HUES64 (cell line): ENCODE results near the gene FHL3.

Experiments
- H3K27ac ChIP-seq: 2 replicates; pipeline ENCODE4 v1.7.0; 2013; ENCODE audit warnings: low read depth, low read length, inconsistent platforms
- H3K27me3 ChIP-seq: 2 replicates; pipeline ENCODE4 v1.6.1; 2013; ENCODE audit warnings: mild to moderate bottlenecking, low read length; ENCODE audit not compliant: insufficient read depth
- H3K36me3 ChIP-seq: 2 replicates; pipeline ENCODE4 v1.6.1; 2013; ENCODE audit warnings: mild to moderate bottlenecking, low read length; ENCODE audit not compliant: insufficient read depth
- H3K4me1 ChIP-seq: 2 replicates; pipeline ENCODE4 v1.6.1; 2013; ENCODE audit warnings: mild to moderate bottlenecking, low read length, moderate library complexity; ENCODE audit not compliant: insufficient read depth
- H3K4me3 ChIP-seq: 2 replicates; pipeline ENCODE4 v1.5.1; 2013; ENCODE audit warnings: mild to moderate bottlenecking, low read length, moderate library complexity
- H3K9ac ChIP-seq: 2 replicates; pipeline ENCODE4 v1.6.1; 2013; ENCODE audit warnings: mild to moderate bottlenecking, low read depth, low read length
- H3K9me3 ChIP-seq: 2 replicates; pipeline ENCODE4 v1.6.1; 2013; ENCODE audit warnings: low read depth, low read length; ENCODE audit not compliant: insufficient read depth
- WGBS: fragments of 150-250, 120-280 bp; methylation state at CpG from one replicate; pipeline ENCODE4 v1.1.7; 2013; ENCODE audit warnings: missing lambda C conversion rate; 5-methylcytosine and 5-hydroxymethylcytosine counted together

The FHL3 gene

GRCh38 chr1:38022810-38023209, 17.5 kb upstream of the FHL3 start:
- WGBS = 93% methylated on average over 3 of the region's 3 CpGs
- Histone ChIP-seq H3K4me3 (no peak overlapping the region), H3K27me3 (no peaks in the 10 kb centered on the region), H3K27ac (no peak overlapping the region), H3K9ac (no peak overlapping the region), H3K4me1 (peaks cover 5% of the 10 kb centered on the region; the same call in 1 of the 2 replicates), H3K36me3 (peaks cover 85% of the 10 kb centered on the region), H3K9me3 (no peaks in the 10 kb centered on the region)

- 94% methylated on average over 5 of the region's 5 CpGs for WGBS
- H3K27me3 ChIP-seq = no peaks in the 10 kb centered on the region
- H3K36me3 ChIP-seq = peaks cover 90% of the 10 kb centered on the region
Observed at GRCh38 chr1:38021969-38022368, 16.7 kb upstream of the FHL3 start.

DNA sequence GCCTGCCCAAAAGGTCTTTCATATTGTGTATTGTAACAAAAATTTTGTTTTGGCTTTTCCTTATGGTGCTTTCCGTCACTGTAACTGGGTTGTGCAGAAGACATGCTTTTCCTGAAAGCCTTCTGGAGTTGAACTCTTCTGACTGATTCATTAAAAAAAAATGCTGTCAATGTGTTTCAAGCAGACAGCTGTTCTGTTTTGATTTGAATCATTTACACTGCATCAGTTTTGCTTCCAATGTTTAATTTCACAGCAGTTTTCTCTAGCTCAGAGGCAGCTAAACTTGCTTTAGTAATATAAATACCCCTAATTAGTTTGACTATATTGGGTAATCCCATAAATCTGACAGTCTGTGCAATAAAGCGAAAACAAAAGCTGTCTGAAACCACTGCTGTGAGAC, 15.1 kb upstream of the FHL3 start:
- H3K4me3 ChIP-seq = no peak overlapping the region
- no peak overlapping the region for H3K27ac ChIP-seq
- no peaks in the 10 kb centered on the region for H3K27me3 ChIP-seq
- no peaks in the 10 kb centered on the region for H3K9me3 ChIP-seq
- no peaks in the 10 kb centered on the region for H3K4me1 ChIP-seq
- peaks cover 96% of the 10 kb centered on the region for H3K36me3 ChIP-seq
- 90% methylated on average over 2 of the region's 2 CpGs for WGBS
- no peak overlapping the region for H3K9ac ChIP-seq

More at GRCh38 chr1:38021969-38022368, 16.7 kb upstream of the FHL3 start:
- no peak overlapping the region for H3K9ac ChIP-seq
- H3K9me3 ChIP-seq = no peaks in the 10 kb centered on the region
- no peak overlapping the region for H3K4me3 ChIP-seq
- no peaks in the 10 kb centered on the region for H3K4me1 ChIP-seq
- H3K27ac ChIP-seq = no peak overlapping the region

DNA sequence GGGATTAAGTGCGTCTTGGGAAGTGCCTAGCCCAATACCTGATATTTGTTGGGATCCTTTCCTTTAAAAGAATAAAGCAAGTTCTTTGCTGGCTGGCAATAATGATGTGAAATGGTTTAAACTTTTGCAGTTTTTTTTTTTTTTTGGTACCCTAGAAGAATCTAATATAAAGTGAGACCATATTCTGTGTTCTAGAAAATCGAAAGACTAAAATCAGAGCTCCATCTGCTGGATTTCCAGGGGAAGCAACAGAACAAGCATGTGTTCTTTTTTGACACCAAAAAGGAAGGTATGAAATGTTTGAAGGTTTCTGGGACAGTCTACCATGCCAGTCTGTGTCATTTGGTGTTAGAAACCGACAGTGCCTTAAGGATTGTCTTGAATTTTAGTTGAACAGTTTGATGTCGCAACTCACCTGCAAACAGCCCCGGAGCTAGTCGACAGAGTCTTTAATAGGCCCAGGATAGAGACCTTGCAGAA, 13.6 kb upstream of the FHL3 start:
- no peak overlapping the region for H3K9ac ChIP-seq
- no peaks in the 10 kb centered on the region for H3K27me3 ChIP-seq
- H3K36me3 ChIP-seq = peaks cover 92% of the 10 kb centered on the region
- H3K27ac ChIP-seq = no peak overlapping the region
- WGBS = 91% methylated on average over 6 of the region's 6 CpGs
- no peaks in the 10 kb centered on the region for H3K9me3 ChIP-seq
- no peak overlapping the region for H3K4me3 ChIP-seq
- H3K4me1 ChIP-seq = no peaks in the 10 kb centered on the region

DNA sequence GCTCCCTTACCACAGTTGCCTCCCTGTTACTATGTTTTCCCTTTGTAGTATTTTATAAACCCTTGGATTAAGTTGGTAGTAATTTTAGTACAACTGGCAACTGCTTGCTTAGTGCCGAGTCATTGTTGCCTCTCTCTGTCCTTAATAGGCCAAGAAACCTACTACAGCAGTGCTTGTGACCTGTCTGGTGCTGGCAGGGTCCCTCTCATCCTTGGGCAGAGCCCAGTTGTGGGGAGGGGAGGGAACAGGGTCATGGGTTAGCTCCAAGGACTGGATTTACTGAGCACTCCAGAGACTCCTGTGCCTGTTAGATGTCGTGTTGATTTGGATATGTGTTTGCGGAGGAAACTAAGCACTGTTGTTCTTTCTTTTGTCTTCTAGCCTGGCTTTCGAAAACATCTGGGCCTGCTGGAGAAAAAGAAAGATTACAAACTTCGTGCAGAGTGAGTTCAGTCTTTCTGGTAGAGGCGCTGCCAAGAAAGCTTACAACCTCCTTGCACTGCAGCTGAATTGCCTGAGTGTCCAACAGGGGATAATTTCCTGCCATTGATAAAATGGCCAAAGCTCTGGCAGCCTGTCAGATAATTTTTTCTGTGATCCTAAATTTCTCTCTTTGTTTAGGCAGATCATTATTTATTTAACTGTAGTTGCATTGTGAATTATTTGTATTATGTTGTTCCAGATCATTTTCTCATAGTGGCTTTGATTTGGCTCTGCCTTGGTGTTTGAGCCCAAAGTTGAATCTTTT, 10.8 kb upstream of the FHL3 start:
- H3K27me3 ChIP-seq = no peaks in the 10 kb centered on the region
- no peak overlapping the region for H3K4me3 ChIP-seq
- H3K9ac ChIP-seq = 0 out of 2 replicates have a peak overlapping the region, but pooled peaks have one; percentile 22
- peak overlapping the region; percentile 54; the same call in 1 of the 2 replicates for H3K27ac ChIP-seq
- WGBS = 92% methylated on average over 6 of the region's 6 CpGs
- H3K9me3 ChIP-seq = no peaks in the 10 kb centered on the region
- H3K4me1 ChIP-seq = no peaks in the 10 kb centered on the region
- peaks cover 65% of the 10 kb centered on the region for H3K36me3 ChIP-seq

GRCh38 chr1:38014724-38015424, 9.6 kb upstream of the FHL3 start:
- H3K4me3 ChIP-seq = no peak overlapping the region
- H3K9me3 ChIP-seq = no peaks in the 10 kb centered on the region
- no peak overlapping the region for H3K27ac ChIP-seq
- no peaks in the 10 kb centered on the region for H3K4me1 ChIP-seq
- H3K9ac ChIP-seq = no peak overlapping the region
- 96% methylated on average over 10 of the region's 11 CpGs for WGBS
- H3K36me3 ChIP-seq = peaks cover 54% of the 10 kb centered on the region
- H3K27me3 ChIP-seq = no peaks in the 10 kb centered on the region

- Histone ChIP-seq H3K9me3 (no peaks in the 10 kb centered on the region), H3K4me1 (peaks cover 2% of the 10 kb centered on the region; the same call in 1 of the 2 replicates), H3K9ac (no peak overlapping the region), H3K4me3 (no peak overlapping the region), H3K27ac (no peak overlapping the region), H3K36me3 (peaks cover 47% of the 10 kb centered on the region), H3K27me3 (no peaks in the 10 kb centered on the region)
- WGBS = 88% methylated on average over 4 of the region's 4 CpGs
Observed at GRCh38 chr1:38014171-38014570, 8.9 kb upstream of the FHL3 start.

DNA sequence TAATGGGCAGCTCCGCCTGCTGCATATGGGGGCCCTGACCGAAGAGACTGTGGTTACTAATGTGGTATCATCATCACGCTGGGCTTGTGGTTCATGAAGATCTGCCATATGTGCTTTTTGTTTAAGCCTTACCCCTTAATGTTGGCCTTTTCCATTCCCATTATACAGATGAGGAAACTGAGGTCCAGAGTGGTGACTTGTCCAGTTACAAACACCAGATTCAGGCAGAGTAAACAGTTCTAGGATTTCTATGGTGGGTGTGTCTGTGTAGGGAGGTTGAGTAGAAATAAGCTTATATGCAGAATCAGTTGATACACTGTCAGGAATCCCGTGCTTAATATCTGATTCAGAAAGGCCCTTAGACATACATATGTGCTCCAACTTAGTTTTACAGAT, 7.9 kb upstream of the FHL3 start:
- peak overlapping the region; percentile 87 for H3K9ac ChIP-seq
- WGBS = 27% methylated on average over 4 of the region's 4 CpGs
- peaks cover 8% of the 10 kb centered on the region; the same call in 1 of the 2 replicates for H3K4me1 ChIP-seq
- no peaks in the 10 kb centered on the region for H3K9me3 ChIP-seq
- peak overlapping the region; percentile 86 for H3K27ac ChIP-seq
- peak overlapping the region; percentile 85 for H3K4me3 ChIP-seq
- peaks cover 37% of the 10 kb centered on the region for H3K36me3 ChIP-seq
- H3K27me3 ChIP-seq = no peaks in the 10 kb centered on the region

DNA sequence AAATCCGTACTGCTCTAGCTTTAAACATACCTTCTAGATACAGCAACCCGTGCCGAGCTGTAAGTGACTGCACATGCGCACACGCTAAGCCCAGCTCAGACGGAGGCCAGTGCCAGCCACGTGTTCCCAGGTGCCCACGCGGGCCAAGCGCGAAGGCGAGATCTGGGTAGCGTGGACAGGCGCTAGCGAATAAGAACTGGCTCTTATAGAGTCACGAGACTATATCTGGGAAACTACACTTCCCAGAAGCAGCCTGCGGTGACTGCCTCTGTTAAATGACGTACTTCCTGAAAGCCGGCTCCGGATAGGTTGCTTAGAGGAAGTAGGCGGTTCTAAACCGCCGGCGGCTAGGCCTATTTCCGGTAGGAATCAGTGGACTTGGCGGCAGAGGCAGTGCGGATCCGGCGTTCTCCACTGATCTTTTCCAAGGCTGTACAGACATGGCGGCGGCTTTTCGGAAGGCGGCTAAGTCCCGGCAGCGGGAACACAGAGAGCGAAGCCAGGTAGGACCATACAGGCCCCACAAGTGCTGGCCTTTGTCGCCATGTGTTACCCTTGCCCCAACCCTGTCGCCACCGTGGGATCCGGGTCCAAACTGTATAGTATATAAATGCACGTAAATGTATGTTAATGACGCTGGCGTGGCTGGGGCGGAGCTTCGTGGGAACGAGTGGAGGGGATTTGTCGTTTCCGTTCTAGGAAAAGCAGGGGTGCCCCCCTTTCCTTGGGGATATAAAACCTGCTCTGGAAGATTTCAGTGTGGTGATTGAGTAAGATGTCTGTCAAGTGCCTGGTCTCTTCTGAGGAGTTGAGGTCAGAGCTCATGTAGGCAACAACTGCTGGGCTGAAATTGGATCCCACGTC, 7.3 kb upstream of the FHL3 start, which contains the start of gene UTP11:
TSS of gene UTP11 (plus strand) at position 372 of the 864 bp plus-strand sequence. CDS start at position 441, 69 bp downstream.
- peak within 1 kb of the TSS; percentile 86 for H3K27ac ChIP-seq

GRCh38 chr1:38009841-38010180, 4.5 kb upstream of the FHL3 start:
- no peak overlapping the region for H3K9ac ChIP-seq

More for the DNA sequence above, 7.3 kb upstream of the FHL3 start, which contains the start of gene UTP11:
- no peaks in the 10 kb centered on the region for H3K27me3 ChIP-seq
- WGBS = 3% methylated on average over 49 of the region's 49 CpGs
- peaks cover 8% of the 10 kb centered on the region; the same call in 1 of the 2 replicates for H3K4me1 ChIP-seq
- peak within 1 kb of the TSS; percentile 85 for H3K4me3 ChIP-seq
- no peaks in the 10 kb centered on the region for H3K9me3 ChIP-seq
- H3K36me3 ChIP-seq = peaks cover 31% of the 10 kb centered on the region
- H3K9ac ChIP-seq = peak within 1 kb of the TSS; percentile 87

More at GRCh38 chr1:38009841-38010180, 4.5 kb upstream of the FHL3 start:
- 76% methylated on average over 6 of the region's 6 CpGs for WGBS
- H3K4me1 ChIP-seq = peaks cover 17% of the 10 kb centered on the region; the same call in 1 of the 2 replicates
- no peaks in the 10 kb centered on the region for H3K27me3 ChIP-seq
- no peaks in the 10 kb centered on the region for H3K9me3 ChIP-seq
- no peak overlapping the region for H3K27ac ChIP-seq
- no peak overlapping the region for H3K4me3 ChIP-seq
- H3K36me3 ChIP-seq = peaks cover 5% of the 10 kb centered on the region; the same call in 1 of the 2 replicates
